Brain microvascular endothelial cell (primary cell): Measurements from ENCODE around the gene ACOX3.

Source experiments
- DNase-seq: peaks from one replicate; pipeline ENCODE4 v3.0.0-alpha.2; 2020
- H3K27ac ChIP-seq: fragments of 250-450 bp; sonication (Bioruptor Pico); 2 replicates; pipeline ENCODE4 v1.5.1; 2020; ENCODE audit warnings: mild to moderate bottlenecking, moderate library complexity
- H3K27me3 ChIP-seq: fragments of 250-450 bp; sonication (Bioruptor Pico); replicated peaks from 2 replicates; pipeline ENCODE4 v1.5.1; 2020; ENCODE audit warnings: mild to moderate bottlenecking
- H3K36me3 ChIP-seq: fragments of 250-450 bp; sonication (Bioruptor Pico); replicated peaks from 2 replicates; pipeline ENCODE4 v1.5.1; 2020; ENCODE audit warnings: mild to moderate bottlenecking
- H3K4me3 ChIP-seq: 2 replicates; pipeline ENCODE4 v1.5.1; 2011; ENCODE audit warnings: low read depth, mild to moderate bottlenecking, control low read depth, low read length, moderate library complexity
- in situ Hi-C: cut with HindIII; loops from 2 replicates; pipeline ENCODE4 v1.10.0; 2017; ENCODE audit warnings: low sequenced_read_pairs, low pct_ligation_motif_present
- TF ChIP-seq, protein P1 (sequence below): IDR thresholded peaks from 2 replicates; pipeline ENCODE4 v1.5.1; 2011; ENCODE audit warnings: low read depth, mild to moderate bottlenecking, moderate library complexity, low read length, control low read depth, inconsistent platforms; ENCODE audit errors: missing control alignments

The ACOX3 gene

DNA sequence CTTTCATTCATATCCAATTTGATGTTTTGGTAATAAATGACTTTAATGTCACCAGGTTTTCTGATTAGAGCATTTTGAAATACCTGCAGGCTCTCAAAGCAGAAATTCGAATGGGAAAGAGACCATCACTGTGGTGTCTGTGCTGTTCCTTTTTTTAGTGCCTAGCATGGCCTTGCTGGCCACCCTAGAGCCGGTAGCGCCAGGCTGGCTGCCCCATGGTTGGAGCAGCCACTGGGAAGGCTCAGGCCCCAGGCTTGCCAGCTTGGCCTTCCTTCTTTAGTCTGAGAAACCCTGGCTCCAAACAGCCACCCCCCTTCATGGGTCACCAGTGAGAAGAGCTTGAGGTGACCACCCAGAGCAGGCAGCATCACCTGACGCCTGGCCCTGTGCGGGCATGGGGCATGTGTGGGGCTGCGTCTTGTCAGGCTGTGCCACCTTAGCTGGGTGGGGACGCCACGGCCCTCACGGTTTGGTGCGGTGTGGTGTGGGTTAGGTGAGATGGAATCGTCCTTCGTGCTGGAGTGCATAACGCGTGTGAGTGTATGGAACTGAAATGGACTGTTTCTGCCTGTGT lies 30.0 kb upstream of the ACOX3 start:
- TF ChIP-seq, protein P1, sequence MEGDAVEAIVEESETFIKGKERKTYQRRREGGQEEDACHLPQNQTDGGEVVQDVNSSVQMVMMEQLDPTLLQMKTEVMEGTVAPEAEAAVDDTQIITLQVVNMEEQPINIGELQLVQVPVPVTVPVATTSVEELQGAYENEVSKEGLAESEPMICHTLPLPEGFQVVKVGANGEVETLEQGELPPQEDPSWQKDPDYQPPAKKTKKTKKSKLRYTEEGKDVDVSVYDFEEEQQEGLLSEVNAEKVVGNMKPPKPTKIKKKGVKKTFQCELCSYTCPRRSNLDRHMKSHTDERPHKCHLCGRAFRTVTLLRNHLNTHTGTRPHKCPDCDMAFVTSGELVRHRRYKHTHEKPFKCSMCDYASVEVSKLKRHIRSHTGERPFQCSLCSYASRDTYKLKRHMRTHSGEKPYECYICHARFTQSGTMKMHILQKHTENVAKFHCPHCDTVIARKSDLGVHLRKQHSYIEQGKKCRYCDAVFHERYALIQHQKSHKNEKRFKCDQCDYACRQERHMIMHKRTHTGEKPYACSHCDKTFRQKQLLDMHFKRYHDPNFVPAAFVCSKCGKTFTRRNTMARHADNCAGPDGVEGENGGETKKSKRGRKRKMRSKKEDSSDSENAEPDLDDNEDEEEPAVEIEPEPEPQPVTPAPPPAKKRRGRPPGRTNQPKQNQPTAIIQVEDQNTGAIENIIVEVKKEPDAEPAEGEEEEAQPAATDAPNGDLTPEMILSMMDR, result no peak
- H3K4me3 ChIP-seq, result no peak overlapping the region
- no peak overlapping the region for H3K27ac ChIP-seq
- H3K27me3 ChIP-seq, result no peaks in the 10 kb centered on the region
- peaks cover 11% of the 10 kb centered on the region for H3K36me3 ChIP-seq
- in situ Hi-C loops, result no loop called here
- DNase-seq, result no peak

DNA sequence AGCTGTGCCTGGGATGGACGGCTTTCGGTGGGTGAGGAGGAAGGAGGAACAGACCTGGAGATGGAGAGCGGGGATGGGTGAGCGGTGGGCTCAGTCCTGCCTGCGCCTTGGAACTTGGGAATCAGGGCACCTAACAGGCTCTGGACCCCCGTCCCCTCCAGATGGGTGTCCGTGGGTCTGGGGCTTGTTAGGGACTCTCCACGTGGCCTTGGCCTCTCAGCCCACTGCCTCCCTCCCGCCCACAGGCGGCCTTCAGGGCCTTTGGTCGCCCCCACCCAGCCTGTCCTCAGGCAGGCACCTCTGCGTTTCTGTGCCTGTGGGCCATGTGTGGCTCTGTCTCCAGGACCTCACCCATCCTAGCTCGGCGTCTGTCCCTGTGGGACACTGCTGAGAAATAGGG lies 29.0 kb upstream of the ACOX3 start:
- Histone ChIP-seq H3K4me3 (no peak overlapping the region), H3K27ac (no peak overlapping the region), H3K36me3 (peaks cover 16% of the 10 kb centered on the region), H3K27me3 (no peaks in the 10 kb centered on the region)
- no peak for DNase-seq
- TF ChIP-seq, protein P1, result no peak
- in situ Hi-C loops, result no loop called here

DNA sequence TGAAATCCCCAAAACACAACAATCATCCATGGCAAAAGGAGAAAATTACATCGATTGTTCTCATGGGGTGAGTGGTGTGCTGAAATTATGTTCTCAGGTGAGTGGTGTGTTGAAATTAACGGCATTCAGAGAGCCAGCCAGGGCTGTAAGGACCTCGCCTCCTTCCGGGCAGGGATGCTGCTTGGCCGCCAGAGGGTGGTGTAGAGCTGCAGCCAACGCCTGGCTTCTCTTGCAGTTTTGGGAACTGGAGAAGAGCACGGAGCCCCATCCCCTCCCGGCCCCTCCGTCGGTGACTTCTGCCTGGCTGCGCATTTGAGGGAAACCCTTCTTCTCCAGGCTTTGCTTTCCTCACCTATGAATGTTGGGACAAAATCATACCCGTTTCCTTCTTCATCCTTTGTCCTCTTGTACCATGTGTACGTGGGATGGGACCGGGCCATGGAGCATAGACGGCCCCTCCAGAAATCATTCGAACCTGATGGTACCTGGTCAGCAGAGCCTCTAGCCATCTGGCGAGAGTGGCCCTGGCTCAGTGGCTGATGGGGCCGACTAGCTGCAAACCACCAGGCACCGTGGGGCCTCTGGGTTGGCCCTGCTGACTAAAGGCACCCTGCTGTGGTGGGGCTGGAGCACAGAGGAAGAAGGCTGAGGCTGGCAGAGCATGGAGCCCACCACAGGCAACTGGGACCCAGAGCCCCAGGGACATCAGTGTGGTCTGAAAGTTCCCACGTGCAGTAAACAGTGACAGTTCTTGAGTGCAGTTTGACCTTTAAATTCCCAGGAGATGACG lies 28.4 kb upstream of the ACOX3 start:
- H3K27me3 ChIP-seq, result no peaks in the 10 kb centered on the region
- H3K36me3 ChIP-seq, result peaks cover 16% of the 10 kb centered on the region

DNA sequence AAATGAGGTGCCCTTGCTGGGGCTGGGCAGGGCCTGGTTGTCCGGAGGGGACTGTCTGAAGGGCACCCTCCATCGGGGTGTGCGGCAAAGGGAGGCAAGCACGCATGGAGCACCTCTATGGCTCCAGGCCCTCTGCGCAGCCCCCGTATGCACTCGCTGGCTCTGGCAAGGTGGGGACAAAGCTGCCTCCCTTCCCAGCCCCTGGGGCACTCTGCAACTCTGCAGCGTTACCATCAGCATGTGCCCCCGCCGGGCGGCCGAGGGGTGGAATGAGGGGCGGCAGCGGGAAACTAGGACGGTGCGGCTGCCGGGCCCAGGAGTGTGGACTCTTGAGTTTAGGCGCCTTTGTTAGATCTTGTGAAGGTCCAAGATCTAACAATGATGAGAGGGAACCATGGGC lies 26.5 kb upstream of the ACOX3 start:
- Histone ChIP-seq H3K36me3 (peaks cover 16% of the 10 kb centered on the region), H3K27ac (no peak overlapping the region), H3K27me3 (no peaks in the 10 kb centered on the region), H3K4me3 (no peak overlapping the region)
- DNase-seq, result no peak
- TF ChIP-seq, protein P1, result no peak
- in situ Hi-C loops, result no loop called here

More for the DNA sequence above, 28.4 kb upstream of the ACOX3 start:
- Histone ChIP-seq H3K4me3 (no peak overlapping the region), H3K27ac (no peak overlapping the region)
- in situ Hi-C loops, result no loop called here
- peak; percentile 50 for DNase-seq
- TF ChIP-seq, protein P1, result peak; percentile 99

DNA sequence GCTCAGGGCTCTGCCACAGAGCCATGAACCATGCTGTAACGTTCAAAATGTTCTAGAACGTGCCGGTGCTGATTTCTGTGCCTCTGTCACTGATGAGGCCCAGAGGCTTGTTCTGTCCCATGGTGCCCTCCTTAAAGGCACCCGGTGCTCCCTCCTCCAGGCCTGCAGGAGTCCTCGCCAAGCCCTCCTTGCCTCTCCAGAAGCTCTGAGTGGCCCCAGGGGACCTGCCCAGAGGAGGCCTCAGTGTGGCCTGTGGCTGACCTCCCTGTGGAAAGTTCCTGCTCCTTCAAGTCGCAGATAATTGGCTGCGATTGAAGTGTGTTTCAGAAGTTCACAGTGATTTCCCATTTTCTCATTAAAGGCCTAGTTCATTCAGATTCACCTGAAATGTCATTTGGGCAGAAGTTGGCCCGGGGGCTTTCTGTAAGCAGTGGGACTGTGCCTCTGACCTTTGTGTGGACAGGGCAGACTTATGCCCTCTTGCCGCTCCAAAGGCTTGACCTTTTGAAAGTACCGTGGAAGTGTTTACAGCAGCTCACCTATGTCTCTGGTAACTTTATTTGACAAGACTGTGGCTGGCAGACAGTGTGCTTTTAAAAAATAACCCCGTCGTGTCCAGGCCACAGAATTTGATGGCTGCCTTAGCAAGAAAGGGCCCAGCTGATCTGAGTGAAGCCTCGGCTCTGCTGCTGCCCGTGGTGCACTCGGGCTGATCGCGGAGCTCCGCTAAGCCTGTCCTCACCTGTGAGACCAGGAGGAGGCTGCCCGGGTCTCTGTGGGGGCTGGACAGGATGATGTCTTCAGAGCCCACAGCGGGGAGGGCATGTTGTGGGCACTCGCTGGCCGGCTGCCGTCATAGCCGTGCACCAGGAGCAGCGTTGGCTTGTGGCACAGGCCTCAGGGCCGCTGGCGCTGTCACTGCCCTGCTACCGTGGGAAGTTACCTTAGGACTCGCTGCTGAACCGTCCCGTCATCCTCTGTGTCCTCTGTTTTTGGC lies 25.4 kb upstream of the ACOX3 start:
- no peak for DNase-seq
- H3K27me3 ChIP-seq, result no peaks in the 10 kb centered on the region
- in situ Hi-C loops, result no loop called here
- H3K4me3 ChIP-seq, result no peak overlapping the region
- TF ChIP-seq, protein P1, result no peak
- peaks cover 16% of the 10 kb centered on the region for H3K36me3 ChIP-seq
- no peak overlapping the region for H3K27ac ChIP-seq
